Esophagus muscularis mucosa (tissue), 4 donors: ENCODE measurements around the gene LGR4. TPM values are rescaled to one million over a fixed set of nuclear protein-coding genes. Genes with fewer than 3 reads are reported as not detected.

Experiments
- DNase-seq: peaks from one replicate; pipeline ENCODE4 v3.0.0-alpha.2; 2017; ENCODE audit errors: extremely low spot score
- H3K27ac ChIP-seq, 4 donors: fragments of 200-600 bp; sonication (generic); replicated peaks in 1 of 4; 1 replicate in 3 of 4; 2 replicates in 1 of 4; pipeline ENCODE4 v1.5.1; 2016 to 2019; ENCODE audit warnings: mild to moderate bottlenecking in 1 of 4
- H3K27me3 ChIP-seq, 4 donors: fragments of 200-600 bp; sonication (generic); one replicate each; pipeline versions ENCODE4 v1.5.1 to v1.6.0; 2016 to 2019
- H3K36me3 ChIP-seq, 4 donors: fragments of 200-600 bp; sonication (generic); one replicate each; pipeline ENCODE4 v1.5.1; 2016 to 2019
- H3K4me1 ChIP-seq, 4 donors: fragments of 200-600 bp; sonication (generic); one replicate each; pipeline ENCODE4 v1.5.1; 2016 to 2019
- H3K4me3 ChIP-seq, 4 donors: fragments of 200-600 bp; sonication (generic); 1 replicate in 2 of 4; 2 replicates in 2 of 4; pipeline ENCODE4 v1.5.1; 2016 to 2019; ENCODE audit warnings: mild to moderate bottlenecking in 4 of 4, moderate library complexity in 1 of 4
- H3K9me3 ChIP-seq, 4 donors: fragments of 200-600 bp; sonication (generic); 1 replicate in 3 of 4; 2 replicates in 1 of 4; pipeline ENCODE4 v1.5.1; 2016 to 2019
- EP300 ChIP-seq: sonication (generic); formaldehyde crosslinking; IDR thresholded peaks from one replicate; pipeline ENCODE4 v1.6.1; 2017; ENCODE audit warnings: antibody characterized with exemption
- POLR2A ChIP-seq: fragments of 450-650 bp; IDR thresholded peaks from one replicate; pipeline ENCODE4 v1.6.1; 2017; ENCODE audit warnings: antibody characterized with exemption, moderate library complexity, mild to moderate bottlenecking, low read depth
- POLR2AphosphoS5 ChIP-seq, 2 donors: sonication (generic); formaldehyde crosslinking; IDR thresholded peaks; one replicate each; pipeline ENCODE4 v1.6.1; 2017; ENCODE audit warnings: antibody characterized with exemption in 2 of 2
- WGBS: methylation state at CpG from one replicate; pipeline ENCODE4 v1.1.5; 2018; 5-methylcytosine and 5-hydroxymethylcytosine counted together
- intact Hi-C: fragments of 100-400 bp; cut with DNase I; formaldehyde crosslinking; loops from one replicate; pipeline ENCODE4 v1.15.1; 2023
- total RNA-seq, 4 donors: library from RNA; depleted of rRNA; stranded (reverse); fragments of >200 nt; gene quantifications; one replicate each; pipeline versions ENCODE4 v1.1.0 to v1.2.1, GENCODE V29; 2016
- TF ChIP-seq, protein P1 (sequence below), 3 experiments: fragments of 200-600 bp in 2 of 3; fragments of 450-650 bp in 1 of 3; sonication (generic) in 2 of 3; IDR thresholded peaks; one replicate each; pipeline ENCODE4 v1.5.1; 2017 to 2019; ENCODE audit warnings: antibody characterized with exemption in 3 of 3, mild to moderate bottlenecking in 2 of 3, moderate library complexity in 1 of 3

Gene LGR4
- total RNA-seq, 4 donors from 2014 or later: 24.9 to 37.6 (median 27.6) TPM

DNA sequence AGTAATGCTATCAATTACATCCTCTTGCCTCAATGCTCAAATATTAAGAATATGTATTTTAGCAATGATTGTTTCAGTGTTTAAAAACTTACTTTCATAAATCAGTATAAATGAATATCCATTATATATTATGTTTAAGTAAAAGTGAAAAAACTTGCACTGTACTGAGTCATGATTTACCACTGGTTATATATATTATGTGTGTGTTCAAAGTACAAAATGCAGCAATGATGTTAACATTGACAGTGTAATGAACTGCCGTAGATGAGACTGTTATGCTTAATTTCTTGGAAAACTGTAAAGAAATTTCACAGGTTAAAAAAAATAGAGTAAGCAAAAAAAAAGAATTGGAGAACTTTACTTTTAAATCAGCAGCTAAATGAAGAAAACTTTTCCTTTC, 25.3 kb upstream of the LGR4 start:
- Histone ChIP-seq H3K9me3 (no peaks in the 10 kb centered on the region), H3K36me3 (peaks cover 5 to 58% (median 34%) of the 10 kb centered on the region in 4 donors), H3K27me3 (no peaks in the 10 kb centered on the region), H3K4me3 (no peak overlapping the region), H3K27ac (no peak overlapping the region), H3K4me1 (peaks cover 12 to 34% (median 25%) of the 10 kb centered on the region in 4 donors)
- no peak for DNase-seq
- TF ChIP-seq POLR2AphosphoS5 (IDR thresholded peaks at IDR 0.05) (no peak), EP300 (no peak), POLR2A (no peak)
- TF ChIP-seq, protein P1, sequence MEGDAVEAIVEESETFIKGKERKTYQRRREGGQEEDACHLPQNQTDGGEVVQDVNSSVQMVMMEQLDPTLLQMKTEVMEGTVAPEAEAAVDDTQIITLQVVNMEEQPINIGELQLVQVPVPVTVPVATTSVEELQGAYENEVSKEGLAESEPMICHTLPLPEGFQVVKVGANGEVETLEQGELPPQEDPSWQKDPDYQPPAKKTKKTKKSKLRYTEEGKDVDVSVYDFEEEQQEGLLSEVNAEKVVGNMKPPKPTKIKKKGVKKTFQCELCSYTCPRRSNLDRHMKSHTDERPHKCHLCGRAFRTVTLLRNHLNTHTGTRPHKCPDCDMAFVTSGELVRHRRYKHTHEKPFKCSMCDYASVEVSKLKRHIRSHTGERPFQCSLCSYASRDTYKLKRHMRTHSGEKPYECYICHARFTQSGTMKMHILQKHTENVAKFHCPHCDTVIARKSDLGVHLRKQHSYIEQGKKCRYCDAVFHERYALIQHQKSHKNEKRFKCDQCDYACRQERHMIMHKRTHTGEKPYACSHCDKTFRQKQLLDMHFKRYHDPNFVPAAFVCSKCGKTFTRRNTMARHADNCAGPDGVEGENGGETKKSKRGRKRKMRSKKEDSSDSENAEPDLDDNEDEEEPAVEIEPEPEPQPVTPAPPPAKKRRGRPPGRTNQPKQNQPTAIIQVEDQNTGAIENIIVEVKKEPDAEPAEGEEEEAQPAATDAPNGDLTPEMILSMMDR (IDR thresholded peaks at IDR 0.05): no peak
- intact Hi-C loops: no loop called here
- WGBS: 96% methylated on average over 1 of the region's 1 CpG

GRCh38 chr11:27497284-27497866, 24.8 kb upstream of the LGR4 start:
- H3K9me3 ChIP-seq: no peaks in the 10 kb centered on the region
- DNase-seq: no peak
- peaks cover 12 to 28% (median 20%) of the 10 kb centered on the region in 4 donors for H3K4me1 ChIP-seq
- intact Hi-C loops: no loop called here
- peaks cover 5 to 62% (median 37%) of the 10 kb centered on the region in 4 donors for H3K36me3 ChIP-seq
- peak overlapping the region in 1 of 4 donors; percentile 28 for H3K27ac ChIP-seq
- H3K27me3 ChIP-seq: no peaks in the 10 kb centered on the region
- no peak overlapping the region for H3K4me3 ChIP-seq
- no peak for TF ChIP-seq EP300
- no peak for TF ChIP-seq POLR2AphosphoS5 (IDR thresholded peaks at IDR 0.05)
- TF ChIP-seq, protein P1 (IDR thresholded peaks at IDR 0.05): peak; percentile 35 to 53 (median 52)
- no peak for TF ChIP-seq POLR2A

DNA sequence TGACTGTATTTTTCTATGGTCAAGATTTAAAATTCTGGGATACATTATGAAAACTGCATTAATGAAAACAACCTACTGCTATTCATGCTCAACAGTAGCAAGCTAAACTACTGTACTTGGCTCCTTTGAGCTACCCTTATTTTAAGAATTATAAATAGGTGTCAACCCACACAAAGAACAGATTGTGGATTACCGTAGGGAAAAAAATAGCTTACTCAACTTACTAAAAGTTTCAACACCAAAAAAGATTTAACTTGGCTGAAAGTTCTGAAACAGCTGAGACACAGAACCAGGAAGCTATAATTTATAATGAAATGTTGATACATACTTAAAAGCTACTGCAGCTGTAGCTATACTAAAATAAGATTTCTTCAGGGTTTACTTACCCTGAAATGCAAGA, 23.9 kb upstream of the LGR4 start:
- 17% methylated on average over 1 of the region's 1 CpG for WGBS
- no peaks in the 10 kb centered on the region for H3K9me3 ChIP-seq
- peaks cover 12 to 20% (median 19%) of the 10 kb centered on the region in 4 donors for H3K4me1 ChIP-seq
- intact Hi-C loops: no loop called here
- no peak for DNase-seq
- peak overlapping the region in 1 of 4 donors; percentile 28 for H3K27ac ChIP-seq
- TF ChIP-seq, protein P1 (IDR thresholded peaks at IDR 0.05): no peak
- TF ChIP-seq POLR2AphosphoS5 (IDR thresholded peaks at IDR 0.05) (no peak), EP300 (no peak), POLR2A (no peak)
- H3K4me3 ChIP-seq: no peak overlapping the region
- H3K36me3 ChIP-seq: peaks cover 5 to 68% (median 42%) of the 10 kb centered on the region in 4 donors
- H3K27me3 ChIP-seq: no peaks in the 10 kb centered on the region

DNA sequence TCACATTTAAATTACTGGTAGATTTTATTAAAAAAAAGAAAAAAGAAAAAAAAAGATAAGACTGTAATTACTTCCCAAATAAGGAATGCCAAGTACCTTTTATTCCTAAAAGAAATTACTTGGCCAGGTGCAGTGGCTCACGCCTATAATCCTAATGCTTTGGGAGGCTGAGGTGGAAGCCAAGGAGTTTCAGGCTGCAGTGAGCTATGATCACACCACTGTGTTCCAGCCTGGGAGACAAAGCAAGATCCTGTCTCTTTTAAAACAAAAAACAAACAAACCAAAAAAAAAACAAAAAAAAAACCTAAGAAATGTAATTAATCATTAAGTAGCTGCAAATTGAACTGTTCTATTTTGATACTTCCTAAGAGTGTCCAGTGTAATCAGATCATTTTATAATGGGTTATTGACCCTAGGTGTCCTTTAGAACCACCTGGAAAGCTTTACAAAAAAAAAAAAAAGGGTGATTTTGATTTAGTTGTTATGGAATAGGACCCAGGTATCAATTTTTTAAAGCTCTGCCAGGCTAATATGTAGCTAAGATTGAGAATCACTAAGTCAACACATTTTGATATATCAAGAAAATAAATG, 23.2 kb upstream of the LGR4 start:
- Histone ChIP-seq H3K4me3 (no peak overlapping the region), H3K27me3 (no peaks in the 10 kb centered on the region), H3K27ac (peak overlapping the region in 1 of 4 donors; percentile 28), H3K36me3 (peaks cover 5 to 68% (median 42%) of the 10 kb centered on the region in 4 donors), H3K9me3 (no peaks in the 10 kb centered on the region), H3K4me1 (peaks cover 12 to 20% (median 19%) of the 10 kb centered on the region in 4 donors)
- 87% methylated on average over 1 of the region's 1 CpG for WGBS
- no peak for DNase-seq
- intact Hi-C loops: no loop called here
- no peak for TF ChIP-seq POLR2AphosphoS5 (IDR thresholded peaks at IDR 0.05)
- TF ChIP-seq EP300: no peak
- TF ChIP-seq, protein P1 (IDR thresholded peaks at IDR 0.05): no peak
- TF ChIP-seq POLR2A: no peak
